HG03558 (cell line): ENCODE data around the gene CHRND.
A peak's percentile ranks its signal among the peaks of the same experiment; 100 is the strongest.

Source experiments
- ATAC-seq: cut with Tn5 transposase; IDR thresholded peaks from one replicate; pipeline ENCODE4 v1.9.1; 2021; ENCODE audit warnings: moderate number of reproducible peaks; ENCODE audit not compliant: unreplicated experiment; ENCODE audit errors: extremely low read depth

The CHRND gene

DNA sequence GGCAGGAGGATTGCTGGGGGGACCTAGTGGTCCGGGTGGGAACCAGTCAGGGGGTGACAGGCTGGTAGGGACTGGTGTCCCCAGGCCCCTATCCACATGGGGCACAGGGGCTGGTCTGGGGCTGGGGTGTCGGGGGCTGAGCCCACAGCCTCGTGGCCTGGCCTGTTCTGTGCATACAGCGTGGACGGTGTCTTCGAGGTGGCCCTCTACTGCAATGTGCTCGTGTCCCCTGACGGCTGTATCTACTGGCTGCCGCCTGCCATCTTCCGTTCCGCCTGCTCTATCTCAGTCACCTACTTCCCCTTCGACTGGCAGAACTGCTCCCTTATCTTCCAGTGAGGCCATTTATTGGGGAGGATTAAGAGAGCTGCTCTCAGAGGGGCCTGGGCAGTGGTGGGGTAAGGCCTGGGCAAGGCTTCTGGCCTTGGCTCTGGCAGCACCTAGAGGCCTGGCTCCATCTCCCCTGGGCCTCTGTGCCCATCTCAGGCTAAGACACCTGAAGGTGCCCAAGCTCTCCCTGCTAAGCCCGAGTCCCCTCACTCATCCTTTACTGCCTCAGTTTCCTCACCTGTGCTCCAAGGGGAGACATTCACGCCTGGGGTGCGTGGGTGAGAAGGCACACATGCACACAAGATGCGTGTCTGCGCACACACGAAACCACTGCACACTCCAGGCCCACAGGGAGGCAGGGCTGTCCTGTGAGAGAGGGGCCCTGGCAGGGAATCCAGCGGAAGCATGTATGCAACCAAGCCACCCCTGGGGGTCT lies 15.4 kb downstream of the CHRND start:
- no peak for ATAC-seq

- ATAC-seq, result no peak
These were observed 16.2 kb downstream of the CHRND start for GRCh38 chr2:232541961-232542714.

DNA sequence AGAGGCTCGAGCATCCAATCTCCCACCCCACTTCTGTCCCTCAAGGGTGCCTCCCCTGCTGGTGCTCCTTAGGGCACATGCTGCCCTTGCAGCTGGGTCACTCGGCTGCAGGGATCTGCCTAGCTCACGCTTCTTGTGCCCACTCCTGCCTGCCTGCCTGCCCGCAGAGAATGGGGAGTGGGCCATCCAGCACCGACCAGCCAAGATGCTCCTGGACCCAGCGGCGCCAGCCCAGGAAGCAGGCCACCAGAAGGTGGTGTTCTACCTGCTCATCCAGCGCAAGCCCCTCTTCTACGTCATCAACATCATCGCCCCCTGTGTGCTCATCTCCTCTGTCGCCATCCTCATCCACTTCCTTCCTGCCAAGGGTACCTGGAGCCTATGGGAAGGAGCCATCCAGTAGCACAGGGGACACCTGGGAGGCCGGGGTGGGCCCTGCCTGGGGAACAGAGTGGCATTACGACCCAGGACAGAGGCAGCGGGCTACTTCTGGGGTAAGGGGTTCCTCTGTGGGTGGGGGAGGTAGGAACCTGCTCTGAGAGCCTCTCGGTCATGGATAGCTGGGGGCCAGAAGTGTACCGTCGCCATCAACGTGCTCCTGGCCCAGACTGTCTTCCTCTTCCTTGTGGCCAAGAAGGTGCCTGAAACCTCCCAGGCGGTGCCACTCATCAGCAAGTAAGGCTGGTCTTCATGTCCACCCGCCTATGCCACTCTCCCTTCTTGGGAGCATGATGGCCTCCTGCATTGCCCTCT lies 16.9 kb downstream of the CHRND start:
- no peak for ATAC-seq

GRCh38 chr2:232543491-232543890 lies 17.5 kb downstream of the CHRND start:
- ATAC-seq, result no peak

GRCh38 chr2:232543928-232544631 lies 18.1 kb downstream of the CHRND start:
- no peak for ATAC-seq

GRCh38 chr2:232544674-232545073 lies 18.7 kb downstream of the CHRND start:
- no peak for ATAC-seq

DNA sequence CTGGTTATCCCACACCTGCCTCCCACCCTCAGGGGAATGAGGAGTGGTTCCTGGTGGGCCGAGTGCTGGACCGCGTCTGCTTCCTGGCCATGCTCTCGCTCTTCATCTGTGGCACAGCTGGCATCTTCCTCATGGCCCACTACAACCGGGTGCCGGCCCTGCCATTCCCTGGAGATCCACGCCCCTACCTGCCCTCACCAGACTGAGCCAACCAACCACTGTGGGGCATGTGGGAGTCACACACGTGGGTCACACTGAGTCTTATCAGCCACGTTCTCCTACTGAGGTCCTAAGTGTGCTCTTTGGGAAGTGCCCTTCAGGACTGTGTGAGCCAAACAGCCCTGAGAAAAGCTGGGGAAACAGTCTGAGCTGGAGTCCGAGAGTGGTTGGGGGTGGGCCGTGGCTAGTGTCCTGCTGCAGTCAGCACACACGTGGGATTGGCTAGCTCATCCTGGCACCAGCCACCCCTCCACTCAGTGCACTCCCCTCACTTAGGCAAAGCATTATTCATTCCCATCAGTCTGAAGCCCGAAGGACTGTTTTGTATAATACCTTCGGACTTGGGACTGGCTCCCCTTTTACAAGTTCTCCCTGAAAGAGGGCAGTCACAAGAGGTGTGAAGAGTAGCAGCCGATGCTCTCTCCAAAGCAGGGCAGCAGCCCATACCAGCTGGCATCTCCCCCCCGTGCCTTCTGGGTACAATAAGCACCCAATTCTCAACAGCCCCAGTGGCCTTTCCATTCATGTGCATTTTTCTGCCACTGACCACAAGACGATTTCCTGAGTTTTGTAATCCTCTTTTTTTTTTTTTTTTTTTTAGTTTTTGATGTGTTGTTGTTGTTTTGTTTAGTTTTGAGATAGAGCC lies 19.8 kb downstream of the CHRND start:
- ATAC-seq, result no peak

DNA sequence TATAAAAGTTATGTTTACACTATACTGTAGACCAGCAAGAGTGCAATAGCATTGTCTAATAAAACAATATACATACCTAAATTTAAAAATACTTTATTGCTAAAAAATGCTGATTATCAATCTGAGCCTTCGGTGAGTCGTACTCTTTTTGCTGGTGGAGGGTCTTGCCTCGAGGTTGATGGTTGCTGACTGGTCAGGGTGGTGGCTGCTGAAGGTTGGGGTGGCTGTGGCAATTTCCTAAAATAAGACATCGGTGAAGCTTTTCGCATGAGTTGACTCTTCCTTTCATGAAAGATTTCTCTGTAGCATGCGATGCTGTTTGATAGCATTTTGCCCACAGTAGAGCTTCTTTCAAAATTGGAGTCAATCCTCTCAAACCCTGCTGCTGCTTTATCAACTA lies 22.0 kb downstream of the CHRND start:
- ATAC-seq, result no peak

DNA sequence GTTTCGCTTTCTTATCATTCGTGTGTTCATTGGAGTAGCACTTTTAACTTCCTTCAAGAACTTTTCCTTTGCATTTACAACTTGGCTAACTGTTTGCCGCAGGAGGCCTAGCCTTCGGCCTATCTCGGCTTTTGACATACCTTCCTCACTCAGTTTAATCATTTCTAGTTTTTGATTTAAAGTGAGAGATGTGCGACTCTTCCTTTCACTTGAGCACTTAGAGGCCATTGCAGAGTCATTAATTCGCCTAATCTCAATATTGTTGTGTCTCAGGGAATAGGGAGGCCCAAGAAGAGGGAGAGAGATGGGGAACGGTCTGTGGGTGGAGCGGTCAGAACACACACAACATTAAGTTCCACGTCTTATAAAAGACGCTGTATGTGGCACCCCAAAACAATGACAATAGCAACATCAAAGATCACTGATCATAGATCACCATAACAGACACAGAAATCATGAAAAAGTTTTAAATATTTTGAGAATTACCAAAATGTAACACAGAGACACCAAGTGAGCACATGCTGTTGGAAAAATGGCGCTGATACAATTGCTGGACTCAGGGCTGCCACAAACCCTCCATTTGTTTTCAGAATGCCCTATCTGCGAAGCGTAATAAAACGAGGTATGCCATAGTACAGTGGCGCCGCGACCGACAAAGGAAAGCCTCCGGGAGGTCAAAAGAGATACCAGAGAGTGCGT lies 23.8 kb downstream of the CHRND start:
- ATAC-seq, result no peak

- ATAC-seq, result peak; percentile 91
These were observed 24.6 kb downstream of the CHRND start, which contains the start of the genes EIF4E2 and TIGD1 for GRCh38 chr2:232550354-232551249. EIF4E2 (plus strand) TSS chr2:232550689; CDS start chr2:232550725, 36 bp downstream. TIGD1 (minus strand) TSS chr2:232550557; CDS start chr2:232549882, 675 bp downstream.

DNA sequence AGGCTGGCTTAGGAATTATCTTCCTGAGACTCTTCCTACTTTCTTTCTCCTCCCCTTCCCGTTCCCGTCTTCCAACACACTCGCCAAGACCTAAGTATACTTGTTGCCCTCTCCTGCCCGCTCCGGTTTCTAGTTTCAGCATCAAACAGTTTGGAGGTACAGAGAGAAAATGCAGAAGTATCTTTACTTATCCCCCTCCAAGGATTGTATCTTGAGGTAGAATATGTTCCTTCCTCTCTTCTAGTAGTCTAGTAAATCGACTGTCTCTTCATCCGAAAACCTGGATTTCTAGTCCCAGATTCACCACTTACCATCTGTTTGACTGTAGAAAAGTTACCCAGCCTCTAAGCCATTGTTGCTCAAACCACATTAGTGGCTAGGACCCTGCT lies 25.3 kb downstream of the CHRND start:
- ATAC-seq, result no peak

DNA sequence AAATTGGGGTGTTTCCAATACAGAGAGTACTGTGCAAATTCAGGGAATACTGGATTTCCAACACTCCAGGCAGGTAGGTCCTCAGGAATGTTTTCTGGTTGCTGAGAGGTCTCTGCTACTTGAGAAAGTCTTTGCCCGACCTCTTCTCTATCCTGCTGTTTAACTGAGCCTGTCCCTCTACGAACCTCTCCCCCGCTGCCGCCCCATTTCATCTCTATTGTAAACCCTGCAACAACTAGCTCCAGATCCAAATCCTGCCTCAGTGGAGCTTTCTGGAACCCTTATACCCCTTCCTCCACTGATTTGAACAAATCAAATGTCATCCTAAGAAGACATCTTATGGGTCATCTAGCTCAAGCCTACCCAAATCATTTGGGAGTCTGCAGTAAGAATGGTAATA lies 25.8 kb downstream of the CHRND start:
- ATAC-seq, result no peak

- ATAC-seq, result no peak
These were observed 30.5 kb downstream of the CHRND start for GRCh38 chr2:232556426-232556825.

GRCh38 chr2:232562515-232563151 lies 36.7 kb downstream of the CHRND start:
- ATAC-seq, result no peak

DNA sequence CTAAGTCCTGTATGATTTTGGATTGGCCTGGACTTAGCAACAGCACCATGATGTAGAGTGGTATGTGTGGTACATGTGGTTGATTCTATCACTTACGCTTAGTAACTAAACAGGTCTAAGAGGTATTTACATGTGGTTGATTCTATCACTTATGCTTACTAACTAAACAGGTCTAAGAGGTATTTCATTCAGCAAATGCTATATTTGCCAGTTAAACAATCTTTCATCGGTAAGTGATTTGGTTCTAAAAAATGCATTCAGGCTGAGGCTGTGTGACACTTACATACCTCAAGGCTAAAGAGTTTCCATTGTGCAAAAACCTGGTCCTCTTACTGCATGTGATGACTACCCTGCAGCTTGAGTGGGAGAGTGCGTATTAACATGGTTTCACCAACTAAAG lies 37.6 kb downstream of the CHRND start:
- no peak for ATAC-seq

GRCh38 chr2:232567721-232568120 lies 41.8 kb downstream of the CHRND start:
- ATAC-seq, result no peak

DNA sequence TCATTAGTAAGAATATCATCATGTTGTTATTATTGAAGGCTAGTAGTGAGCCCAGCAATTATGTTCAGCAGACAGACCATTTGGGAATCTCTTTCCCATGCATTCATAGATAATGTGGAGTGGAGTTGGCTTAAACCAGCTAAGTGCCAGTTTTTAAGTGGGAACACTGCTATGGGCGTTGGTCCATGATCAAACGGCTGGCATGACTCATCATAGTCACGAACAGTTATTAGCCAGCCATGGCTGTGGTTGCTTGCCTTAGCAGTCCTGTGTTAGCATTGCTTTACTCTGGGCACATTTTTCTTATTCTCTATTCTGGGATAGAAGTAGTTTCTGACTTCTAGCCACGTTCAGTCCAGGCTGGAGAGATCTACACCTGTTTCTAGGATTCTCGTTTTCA lies 42.2 kb downstream of the CHRND start:
- no peak for ATAC-seq
